Stimulated activated CD4-positive, alpha-beta T cell treated with anti-CD3 and anti-CD28 coated beads, Interleukin-4, amount 100 ng/mL, for 1 hour (primary cell): Measurements from ENCODE around the gene ERMN.
"Not testable (repeated sequence)": the region's sequence is repeated elsewhere in the genome, so short reads cannot be mapped to it uniquely, and the experiment has no call there.

ENCODE experiments used
- DNase-seq: peaks from one replicate; pipeline ENCODE4 v3.0.0-alpha.2; 2020

Gene ERMN

GRCh38 chr2:157290525-157290924 lies 35.1 kb downstream of the ERMN start:
- DNase-seq = no peak

- DNase-seq = no peak
Observed at GRCh38 chr2:157287160-157287559, 38.5 kb downstream of the ERMN start.

GRCh38 chr2:157283468-157283867 lies 42.2 kb downstream of the ERMN start:
- DNase-seq = no peak

- no peak for DNase-seq
Observed at GRCh38 chr2:157281316-157281715, 44.3 kb downstream of the ERMN start.

- DNase-seq = not testable (repeated sequence)
Observed at GRCh38 chr2:157279311-157279710, 46.3 kb downstream of the ERMN start.

- no peak for DNase-seq
Observed at GRCh38 chr2:157271590-157272203, 53.9 kb downstream of the ERMN start.

- no peak for DNase-seq
Observed at GRCh38 chr2:157269922-157270321, 55.7 kb downstream of the ERMN start.

GRCh38 chr2:157269060-157269459 lies 56.6 kb downstream of the ERMN start:
- no peak for DNase-seq
